Right lung (tissue), 5 donors: ENCODE measurements around the gene TMC2. TPM values are rescaled to one million over a fixed set of nuclear protein-coding genes. Genes with fewer than 3 reads are reported as not detected.
A peak's percentile ranks its signal among the peaks of the same experiment; 100 is the strongest.

Experiments used
- DNase-seq, 2 donors: peaks; one replicate each; pipeline ENCODE4 v3.0.0-alpha.2; 2013
- polyA plus RNA-seq, 5 donors: library from polyadenylated mRNA; unstranded; fragments of 120-200 nt; gene quantifications; one replicate each; pipeline versions ENCODE4 v1.2.1 to v1.2.3, GENCODE V29; 2013; ENCODE audit warnings: inconsistent platforms in 1 of 5, low replicate concordance in 1 of 5; ENCODE audit not compliant: insufficient read length in 5 of 5, insufficient read depth in 1 of 5

Gene TMC2
- polyA plus RNA-seq, 5 donors: 0.09 to 0.35 (median 0.27) TPM

GRCh38 chr20:2619961-2620595, 83.7 kb downstream of the TMC2 start:
- DNase-seq: no peak

- no peak for DNase-seq
Measured at GRCh38 chr20:2624190-2624589, 87.8 kb downstream of the TMC2 start.

GRCh38 chr20:2625062-2625461, 88.7 kb downstream of the TMC2 start:
- DNase-seq: no peak

GRCh38 chr20:2626853-2627541, 90.6 kb downstream of the TMC2 start:
- DNase-seq: no peak

GRCh38 chr20:2631228-2631627, 94.9 kb downstream of the TMC2 start:
- no peak for DNase-seq

GRCh38 chr20:2633381-2633780, 97.0 kb downstream of the TMC2 start:
- no peak for DNase-seq

GRCh38 chr20:2637246-2637645, 100.9 kb downstream of the TMC2 start:
- DNase-seq: no peak

- DNase-seq: no peak
Measured at GRCh38 chr20:2640260-2640659, 103.9 kb downstream of the TMC2 start.

GRCh38 chr20:2640899-2641298, 104.5 kb downstream of the TMC2 start:
- DNase-seq: no peak

- no peak for DNase-seq
Measured at GRCh38 chr20:2643708-2644107, 107.3 kb downstream of the TMC2 start.

- DNase-seq: peak; percentile 94 to 97
Measured at GRCh38 chr20:2651772-2652723, 115.7 kb downstream of the TMC2 start, which contains the start of gene NOP56. Gene NOP56 (plus strand): TSS chr20:2652632. CDS start chr20:2652661, 29 bp downstream.

GRCh38 chr20:2652724-2653555, 116.6 kb downstream of the TMC2 start:
- DNase-seq: no peak

GRCh38 chr20:2653556-2654383, 117.4 kb downstream of the TMC2 start:
- no peak for DNase-seq

GRCh38 chr20:2654384-2654822, 118.0 kb downstream of the TMC2 start:
- DNase-seq: no peak

GRCh38 chr20:2654831-2655230, 118.5 kb downstream of the TMC2 start:
- DNase-seq: no peak

- DNase-seq: no peak
Measured at GRCh38 chr20:2655331-2656116, 119.2 kb downstream of the TMC2 start.

GRCh38 chr20:2656471-2657117, 120.2 kb downstream of the TMC2 start:
- no peak for DNase-seq

- no peak for DNase-seq
Measured at GRCh38 chr20:2657241-2657640, 120.9 kb downstream of the TMC2 start.

GRCh38 chr20:2657674-2658073, 121.3 kb downstream of the TMC2 start:
- no peak for DNase-seq
